Neural progenitor cell (in vitro differentiated cells): ENCODE results near the gene SDK2. TPM values are rescaled to one million over a fixed set of nuclear protein-coding genes. Genes with fewer than 3 reads are reported as not detected.
A peak's percentile ranks its signal among the peaks of the same experiment; 100 is the strongest.

Experiments
- DNase-seq: peaks from one replicate; pipeline ENCODE4 v3.0.0-alpha.2; 2016; ENCODE audit warnings: low spot score
- H2AFZ ChIP-seq: fragments of 200-600 bp; sonication (generic); replicated peaks from 2 replicates; pipeline ENCODE4 v1.6.1; 2016; ENCODE audit warnings: antibody characterized with exemption
- H3F3A ChIP-seq: fragments of 200-600 bp; sonication (generic); 2 replicates; pipeline ENCODE4 v1.6.1; 2016; ENCODE audit warnings: antibody characterized with exemption, low read depth
- H3K27ac ChIP-seq: fragments of 200-600 bp; sonication (generic); 2 replicates; pipeline ENCODE4 v1.5.1; 2016; ENCODE audit warnings: mild to moderate bottlenecking
- H3K27me3 ChIP-seq: fragments of 200-600 bp; sonication (generic); 2 replicates; pipeline ENCODE4 v1.6.1; 2016; ENCODE audit warnings: mild to moderate bottlenecking, moderate library complexity
- H3K36me3 ChIP-seq: fragments of 200-600 bp; sonication (generic); 2 replicates; pipeline ENCODE4 v1.5.1; 2016
- H3K4me1 ChIP-seq: fragments of 200-600 bp; sonication (generic); 2 replicates; pipeline ENCODE4 v1.6.1; 2016; ENCODE audit warnings: mixed run types
- H3K4me2 ChIP-seq: fragments of 200-600 bp; sonication (generic); 2 replicates; pipeline ENCODE4 v1.6.1; 2016
- H3K4me3 ChIP-seq: fragments of 200-600 bp; sonication (generic); 2 replicates; pipeline ENCODE4 v1.5.1; 2016
- H3K79me2 ChIP-seq: fragments of 200-600 bp; sonication (generic); 2 replicates; pipeline ENCODE4 v1.6.1; 2016; ENCODE audit warnings: low read depth
- H3K9ac ChIP-seq: fragments of 200-600 bp; sonication (generic); 2 replicates; pipeline ENCODE4 v1.6.1; 2016
- H3K9me3 ChIP-seq: fragments of 200-600 bp; sonication (generic); 2 replicates; pipeline ENCODE4 v1.5.1; 2016; ENCODE audit warnings: low read depth
- H4K20me1 ChIP-seq: fragments of 200-600 bp; sonication (generic); 2 replicates; pipeline ENCODE4 v1.6.1; 2016; ENCODE audit warnings: low read depth
- H3K27ac Mint-ChIP-seq: 3 replicates; pipeline ENCODE4 v1.8.0; 2021; ENCODE audit warnings: mixed read lengths
- H3K27me3 Mint-ChIP-seq: 2 replicates; pipeline ENCODE4 v1.8.0; 2022; ENCODE audit warnings: low read depth, mild to moderate bottlenecking, inconsistent platforms, moderate library complexity, mixed read lengths; ENCODE audit not compliant: insufficient read depth
- H3K36me3 Mint-ChIP-seq: 3 replicates; pipeline ENCODE4 v1.8.0; 2021; ENCODE audit warnings: mixed read lengths
- H3K4me1 Mint-ChIP-seq: 3 replicates; pipeline ENCODE4 v1.8.0; 2021; ENCODE audit warnings: mixed read lengths
- H3K4me3 Mint-ChIP-seq: 3 replicates; pipeline ENCODE4 v1.8.0; 2021; ENCODE audit warnings: mild to moderate bottlenecking, moderate library complexity, mixed read lengths
- H3K9me3 Mint-ChIP-seq: 3 replicates; pipeline ENCODE4 v1.8.0; 2020; ENCODE audit warnings: mixed read lengths
- CTCF ChIP-seq: fragments of 200-600 bp; sonication (generic); IDR thresholded peaks from 2 replicates; pipeline ENCODE4 v1.5.1; 2017; ENCODE audit warnings: antibody characterized with exemption, mild to moderate bottlenecking
- EZH2 ChIP-seq: fragments of 200-600 bp; sonication (generic); IDR thresholded peaks from 2 replicates; pipeline ENCODE4 v1.6.1; 2017; ENCODE audit warnings: antibody characterized with exemption, mild to moderate bottlenecking, moderate library complexity
- EZH2phosphoT487 ChIP-seq: fragments of 200-600 bp; sonication (generic); IDR thresholded peaks from 2 replicates; pipeline ENCODE4 v1.6.1; 2017; ENCODE audit warnings: antibody characterized with exemption
- total RNA-seq: library from RNA; depleted of rRNA; stranded (reverse); fragments of >200 nt; gene quantifications from 2 replicates; pipeline ENCODE4 v1.2.3, GENCODE V29; 2015; ENCODE audit warnings: low replicate concordance

SDK2 gene
- total RNA-seq, 1 donor from 2014 or later = 15.3 TPM

GRCh38 chr17:73301369-73301768 is 342.9 kb downstream of the SDK2 start:
- no peak overlapping the region for H3K27ac Mint-ChIP-seq
- Histone ChIP-seq H3K27me3 (no peaks in the 10 kb centered on the region), H3K9me3 (no peaks in the 10 kb centered on the region), H3K36me3 (no peaks in the 10 kb centered on the region), H3K4me1 (peaks cover 29% of the 10 kb centered on the region), H3F3A (peaks cover 13% of the 10 kb centered on the region), H3K4me3 (no peak overlapping the region), H4K20me1 (peaks cover 55% of the 10 kb centered on the region), H3K27ac (no peak overlapping the region), H3K4me2 (no peak overlapping the region), H3K9ac (no peak overlapping the region), H3K79me2 (peaks cover 87% of the 10 kb centered on the region), H2AFZ (no peak overlapping the region)
- TF ChIP-seq EZH2 = no peak
- H3K27me3 Mint-ChIP-seq = no peaks in the 10 kb centered on the region
- H3K4me1 Mint-ChIP-seq = peaks cover 33% of the 10 kb centered on the region
- DNase-seq = no peak
- H3K4me3 Mint-ChIP-seq = no peak overlapping the region
- no peaks in the 10 kb centered on the region for H3K9me3 Mint-ChIP-seq
- H3K36me3 Mint-ChIP-seq = peaks cover 15% of the 10 kb centered on the region

GRCh38 chr17:73300392-73300791 is 343.9 kb downstream of the SDK2 start:
- no peaks in the 10 kb centered on the region for H3K36me3 ChIP-seq
- no peak overlapping the region for H3K4me3 ChIP-seq
- peaks cover 51% of the 10 kb centered on the region for H4K20me1 ChIP-seq
- no peak for DNase-seq
- peaks cover 17% of the 10 kb centered on the region for H3K36me3 Mint-ChIP-seq
- H3K9me3 Mint-ChIP-seq = no peaks in the 10 kb centered on the region
- no peak overlapping the region for H3K9ac ChIP-seq
- H3K4me1 ChIP-seq = peaks cover 19% of the 10 kb centered on the region
- no peak for TF ChIP-seq EZH2phosphoT487
- TF ChIP-seq CTCF = no peak
- no peak for TF ChIP-seq EZH2
- no peaks in the 10 kb centered on the region for H3K27me3 ChIP-seq
- no peak overlapping the region for H2AFZ ChIP-seq
- H3K4me3 Mint-ChIP-seq = no peak overlapping the region
- H3K4me1 Mint-ChIP-seq = peaks cover 28% of the 10 kb centered on the region
- H3F3A ChIP-seq = peaks cover 13% of the 10 kb centered on the region
- no peak overlapping the region for H3K27ac Mint-ChIP-seq
- H3K9me3 ChIP-seq = no peaks in the 10 kb centered on the region
- peaks cover 86% of the 10 kb centered on the region for H3K79me2 ChIP-seq
- no peak overlapping the region for H3K27ac ChIP-seq
- no peaks in the 10 kb centered on the region for H3K27me3 Mint-ChIP-seq
- no peak overlapping the region for H3K4me2 ChIP-seq

GRCh38 chr17:73297934-73298861 is 346.0 kb downstream of the SDK2 start:
- Mint-ChIP-seq H3K36me3 (peaks cover 11% of the 10 kb centered on the region), H3K4me1 (peaks cover 23% of the 10 kb centered on the region), H3K27me3 (no peaks in the 10 kb centered on the region), H3K4me3 (no peak overlapping the region), H3K27ac (peak overlapping the region; percentile 31), H3K9me3 (no peaks in the 10 kb centered on the region)
- Histone ChIP-seq H3K9me3 (no peaks in the 10 kb centered on the region), H3K4me1 (peaks cover 11% of the 10 kb centered on the region), H3K27ac (peak overlapping the region; percentile 73), H2AFZ (no peak overlapping the region), H3K4me3 (no peak overlapping the region), H3K4me2 (peak overlapping the region; percentile 43), H4K20me1 (peaks cover 59% of the 10 kb centered on the region), H3F3A (peaks cover 13% of the 10 kb centered on the region), H3K27me3 (no peaks in the 10 kb centered on the region), H3K79me2 (peaks cover 73% of the 10 kb centered on the region), H3K9ac (no peak overlapping the region), H3K36me3 (no peaks in the 10 kb centered on the region)
- TF ChIP-seq CTCF = no peak
- TF ChIP-seq EZH2 = no peak
- TF ChIP-seq EZH2phosphoT487 = no peak
- no peak for DNase-seq

- Histone ChIP-seq H3K79me2 (peaks cover 52% of the 10 kb centered on the region), H3K4me3 (no peak overlapping the region), H3K9me3 (no peaks in the 10 kb centered on the region), H3K36me3 (no peaks in the 10 kb centered on the region), H3K27me3 (no peaks in the 10 kb centered on the region), H3K4me1 (peaks cover 6% of the 10 kb centered on the region), H3K4me2 (no peak overlapping the region), H2AFZ (no peak overlapping the region), H3F3A (peaks cover 7% of the 10 kb centered on the region), H3K27ac (no peak overlapping the region), H4K20me1 (peaks cover 83% of the 10 kb centered on the region), H3K9ac (no peak overlapping the region)
- peaks cover 41% of the 10 kb centered on the region for H3K4me1 Mint-ChIP-seq
- DNase-seq = no peak
- H3K36me3 Mint-ChIP-seq = peaks cover 6% of the 10 kb centered on the region
- peaks cover 6% of the 10 kb centered on the region for H3K27me3 Mint-ChIP-seq
- H3K27ac Mint-ChIP-seq = peak overlapping the region; percentile 66
- no peak overlapping the region for H3K4me3 Mint-ChIP-seq
- no peak for TF ChIP-seq EZH2phosphoT487
- TF ChIP-seq EZH2 = no peak
- no peak for TF ChIP-seq CTCF
- H3K9me3 Mint-ChIP-seq = no peaks in the 10 kb centered on the region
Measured at GRCh38 chr17:73293480-73293911, 350.7 kb downstream of the SDK2 start.
